ENCODE results near the gene DNAJC13.

Gene DNAJC13

DNA sequence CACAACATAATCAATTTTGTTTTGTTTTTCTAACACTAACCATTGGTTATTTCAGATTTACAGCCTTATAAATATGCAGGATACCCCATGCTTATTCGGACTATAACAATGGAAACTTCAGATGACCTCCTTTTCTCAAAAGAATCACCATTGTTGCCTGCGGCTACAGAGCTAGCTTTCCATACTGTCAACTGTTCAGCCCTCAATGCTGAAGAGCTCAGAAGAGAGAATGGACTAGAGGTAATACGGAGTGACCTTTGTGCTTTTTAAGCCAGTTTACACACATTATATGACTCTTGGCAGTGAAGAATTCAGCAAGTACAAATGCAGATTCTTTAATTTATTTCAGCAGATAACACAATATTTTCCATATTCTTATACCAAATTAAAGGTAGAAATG, 81.8 kb downstream of the DNAJC13 start:
- no peak for DNase-seq

- DNase-seq = no peak
Measured at GRCh38 chr3:132503559-132503958, 86.3 kb downstream of the DNAJC13 start.

GRCh38 chr3:132504375-132504933, 87.2 kb downstream of the DNAJC13 start:
- DNase-seq = no peak

GRCh38 chr3:132507657-132508056, 90.4 kb downstream of the DNAJC13 start:
- no peak for DNase-seq

DNA sequence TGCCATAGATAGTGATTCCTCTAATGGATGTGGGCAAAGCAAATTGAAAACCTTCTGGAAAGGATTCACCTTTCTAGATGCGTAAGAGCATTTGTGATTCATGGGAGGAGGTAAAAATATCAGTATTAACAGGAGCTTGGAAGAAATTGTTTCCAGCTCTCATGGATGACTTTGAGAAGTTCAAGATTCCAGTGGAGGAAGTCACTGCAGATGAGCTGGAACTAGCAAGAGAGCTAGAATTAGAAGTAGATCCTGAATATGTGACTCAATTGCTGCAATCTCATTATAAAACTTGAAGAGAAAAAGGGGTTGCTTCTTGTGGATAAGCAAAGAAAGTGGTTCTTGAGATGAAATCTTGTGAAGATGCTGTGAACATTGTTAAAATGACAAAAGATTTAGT, 91.8 kb downstream of the DNAJC13 start:
- DNase-seq = no peak

DNA sequence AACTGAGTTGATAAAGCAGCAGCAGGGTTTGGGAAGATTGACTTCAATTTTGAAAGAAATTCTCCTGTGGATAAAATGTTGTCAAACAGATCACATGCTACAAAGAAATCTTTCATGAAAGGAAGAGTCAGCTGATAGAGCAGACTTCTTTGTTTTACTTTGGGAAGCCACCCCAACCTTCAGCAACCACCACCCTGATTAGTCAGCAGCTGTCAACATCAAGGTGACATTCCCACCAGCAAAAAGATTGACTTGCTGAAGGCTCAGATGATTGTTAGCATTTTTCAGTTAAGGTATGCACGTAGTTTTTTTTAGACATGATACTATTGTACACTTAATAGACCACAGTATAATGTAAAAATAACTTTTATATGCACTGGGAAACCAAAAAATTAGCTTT, 92.2 kb downstream of the DNAJC13 start:
- DNase-seq = no peak

DNA sequence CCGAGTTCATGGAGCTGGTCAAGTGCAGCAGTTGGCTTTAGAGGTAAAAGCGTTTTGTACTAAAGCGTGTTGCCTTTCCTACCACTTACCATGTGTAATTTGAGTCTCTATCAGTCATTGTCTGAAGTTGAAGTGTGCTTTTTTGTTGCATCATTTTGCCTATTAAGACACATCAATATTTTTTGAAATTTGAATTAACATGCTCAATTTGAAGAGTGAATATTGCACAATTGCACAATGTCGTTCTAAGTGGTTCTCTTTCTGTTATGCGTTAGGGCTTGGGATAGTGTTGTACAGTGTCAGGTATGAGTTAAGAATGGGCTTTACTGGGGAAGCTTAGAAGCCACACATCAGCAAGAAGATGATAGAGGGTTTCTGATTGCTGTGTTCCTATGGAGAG, 95.8 kb downstream of the DNAJC13 start:
- DNase-seq = no peak

DNA sequence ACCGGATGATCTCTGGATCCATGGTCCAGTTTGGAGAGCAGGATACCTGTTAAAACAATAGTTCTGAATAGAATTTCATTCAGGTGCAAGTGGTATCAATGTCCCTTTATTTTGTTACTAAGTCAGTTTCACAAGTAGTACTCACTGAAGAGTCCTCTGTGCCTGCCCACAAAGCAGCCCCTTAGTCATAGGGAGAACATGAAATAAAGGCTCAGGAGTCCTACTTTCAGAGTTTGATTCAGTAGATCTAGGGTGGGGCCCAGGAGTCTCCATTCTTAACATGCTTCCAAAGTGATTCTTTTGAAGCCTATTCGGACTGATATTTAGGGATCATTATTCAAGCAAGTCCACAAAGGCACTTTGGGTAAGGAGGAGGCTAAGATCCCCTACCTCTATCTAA, 100.0 kb downstream of the DNAJC13 start:
- DNase-seq = no peak

GRCh38 chr3:132519914-132520313, 102.6 kb downstream of the DNAJC13 start:
- DNase-seq = no peak

DNA sequence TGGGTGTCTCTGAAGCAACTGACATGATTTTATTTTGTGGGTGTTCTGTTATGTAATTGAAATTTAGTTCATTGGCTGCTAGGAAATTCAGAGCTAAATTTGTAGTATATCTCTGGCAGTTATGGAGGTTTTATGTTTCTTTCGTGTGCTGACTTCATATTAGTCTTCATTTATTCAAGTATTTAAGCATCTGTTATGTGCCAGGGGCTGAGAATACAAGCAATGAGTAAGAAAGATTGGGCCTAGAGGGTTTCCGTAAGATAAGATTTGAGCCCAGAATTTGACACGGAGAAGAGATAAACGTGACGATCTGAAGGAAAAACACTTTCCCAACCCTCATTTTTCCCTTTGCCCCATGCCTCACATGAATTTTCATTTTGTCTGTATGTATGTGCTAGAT, 104.6 kb downstream of the DNAJC13 start:
- DNase-seq = no peak

DNA sequence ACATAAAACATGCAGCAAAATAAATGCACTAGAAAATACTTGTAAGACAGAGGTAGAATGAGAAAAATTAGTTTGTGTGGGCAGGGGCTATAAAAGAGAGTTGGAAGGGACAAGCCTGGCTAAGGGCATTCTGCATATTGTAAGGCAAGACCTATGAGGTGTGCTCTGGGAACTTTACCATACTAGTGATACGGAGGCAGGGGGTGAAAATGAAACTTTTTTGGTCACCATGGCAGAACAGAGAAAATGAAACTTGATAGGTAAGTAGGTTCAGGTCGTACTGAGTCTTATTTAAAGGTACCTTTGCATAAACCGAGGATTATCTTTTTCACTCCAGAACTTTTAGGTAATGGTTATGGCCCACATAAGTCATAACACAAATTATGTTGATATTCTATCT, 105.1 kb downstream of the DNAJC13 start:
- DNase-seq = no peak

- DNase-seq = no peak
Measured at GRCh38 chr3:132530624-132531023, 113.3 kb downstream of the DNAJC13 start.

DNA sequence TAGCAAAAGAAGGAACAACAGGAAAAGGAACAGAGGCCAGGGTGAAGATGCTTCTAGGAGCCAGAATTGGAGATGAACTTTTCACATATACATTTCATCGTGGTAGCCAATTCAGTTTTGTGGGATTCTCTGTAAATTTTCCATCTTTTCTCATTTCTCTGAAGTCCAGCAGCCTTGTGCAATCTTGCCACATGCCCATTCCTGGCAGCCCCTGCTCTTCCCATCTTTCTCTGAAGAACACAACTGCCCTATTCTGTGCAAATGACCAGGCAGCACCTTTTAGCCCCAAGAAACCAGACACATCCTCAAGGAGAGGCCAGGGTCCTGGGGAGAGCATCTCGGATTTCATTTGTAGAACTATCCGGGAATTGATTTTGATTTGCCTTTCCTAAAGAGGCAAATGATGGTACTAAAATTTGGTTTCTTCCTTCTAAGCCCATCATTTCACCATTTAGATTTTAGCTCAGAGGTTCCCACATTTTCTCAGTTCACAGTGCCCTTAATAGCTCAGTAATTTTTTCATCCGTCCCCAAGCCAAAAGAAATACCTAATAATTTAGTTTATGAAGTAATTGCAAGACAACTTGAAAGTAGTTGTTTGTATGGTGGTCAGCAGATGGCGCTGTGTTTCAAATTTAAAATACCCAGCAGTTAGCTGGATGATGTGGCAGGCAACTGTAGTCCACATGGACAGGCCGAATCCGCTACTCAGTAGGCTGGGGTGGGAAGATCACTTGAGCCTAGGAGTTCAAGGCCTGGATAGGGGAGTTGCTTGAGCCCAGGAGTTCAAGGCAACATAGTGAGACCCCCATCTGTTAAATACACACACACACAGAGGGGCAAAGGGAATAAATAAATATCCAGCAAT, 118.5 kb downstream of the DNAJC13 start:
- DNase-seq = peak; percentile 52

GRCh38 chr3:132536442-132537153, 119.3 kb downstream of the DNAJC13 start:
- no peak for DNase-seq

GRCh38 chr3:132537297-132537696, 120.0 kb downstream of the DNAJC13 start:
- DNase-seq = no peak

- no peak for DNase-seq
Measured at GRCh38 chr3:132538072-132538471, 120.8 kb downstream of the DNAJC13 start.

- DNase-seq = no peak
Measured at GRCh38 chr3:132539681-132540080, 122.4 kb downstream of the DNAJC13 start.

GRCh38 chr3:132542577-132542976, 125.3 kb downstream of the DNAJC13 start:
- DNase-seq = no peak

- no peak for DNase-seq
Measured at GRCh38 chr3:132543011-132543739, 125.9 kb downstream of the DNAJC13 start.

- no peak for DNase-seq
Measured at GRCh38 chr3:132544130-132544529, 126.8 kb downstream of the DNAJC13 start.

DNA sequence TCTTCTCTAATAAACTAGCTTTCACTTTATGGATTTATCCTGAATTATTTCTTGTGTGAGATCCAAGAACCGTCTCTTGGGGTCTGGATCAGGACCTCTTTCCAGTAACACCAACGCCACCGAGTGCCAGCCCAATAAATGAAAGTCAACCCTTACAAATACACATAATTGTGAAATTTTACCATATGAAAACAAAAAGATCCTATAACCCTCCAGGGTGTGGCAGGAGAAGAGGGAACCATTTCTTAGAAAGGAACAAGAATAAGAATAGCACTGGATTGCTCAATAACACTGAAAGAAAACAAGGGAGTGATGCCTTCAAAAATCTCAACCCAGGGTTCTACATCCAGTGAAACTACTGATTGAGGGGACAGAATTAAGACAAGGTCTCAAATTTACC, 128.2 kb downstream of the DNAJC13 start:
- no peak for DNase-seq

GRCh38 chr3:132549169-132549568, 131.9 kb downstream of the DNAJC13 start:
- no peak for DNase-seq

DNA sequence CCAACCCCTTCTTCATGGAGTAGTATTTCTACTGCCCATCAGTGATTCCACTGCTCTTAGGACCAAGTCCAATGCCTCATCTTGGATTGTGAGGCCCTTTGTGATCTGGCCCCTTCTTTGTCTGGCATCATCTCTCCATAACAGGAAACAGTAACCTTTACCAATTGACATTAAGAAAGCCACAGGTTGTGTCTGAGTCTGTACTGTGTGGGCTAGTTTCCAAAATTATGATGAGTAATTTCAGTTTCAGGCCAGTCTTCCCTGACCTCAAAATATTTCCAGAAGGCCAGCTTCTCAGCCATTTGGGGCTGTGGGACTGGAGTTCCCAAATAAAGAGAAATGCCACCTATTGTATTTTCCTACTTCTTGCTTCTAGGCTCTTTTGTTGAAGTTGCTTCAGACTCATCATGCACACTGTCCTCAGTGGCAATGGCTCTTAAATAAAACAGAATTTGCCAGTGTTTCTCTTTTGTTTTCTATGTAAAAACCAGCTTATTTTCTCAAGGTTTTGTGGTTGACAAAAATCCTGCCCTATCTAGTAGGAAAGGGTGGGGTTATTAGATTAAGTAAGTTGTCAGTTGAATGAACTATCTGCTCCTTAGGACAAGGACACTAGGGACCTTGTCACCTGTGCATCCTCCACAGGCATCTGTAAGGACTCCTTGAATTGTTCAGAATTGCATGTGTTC, 132.7 kb downstream of the DNAJC13 start:
- no peak for DNase-seq

Data from activated CD8-positive, alpha-beta memory T cell treated with anti-CD3 and anti-CD28 coated beads, Interleukin-2, amount 50 U/mL, for 4 hours (primary cell).